NCI-H446 (cell line): Measurements from ENCODE around the gene DDB1.

Experiments used
- DNase-seq, 2 experiments: peaks; one replicate each; lab custom pipeline; 2025; lab: John Stamatoyannopoulos, UW

DDB1 gene

GRCh38 chr11:61356706-61357105 lies 23.8 kb upstream of the DDB1 start:
- no peak for DNase-seq

GRCh38 chr11:61354208-61354607 lies 21.3 kb upstream of the DDB1 start:
- DNase-seq: no peak

GRCh38 chr11:61353131-61354067 lies 20.5 kb upstream of the DDB1 start:
- DNase-seq: no peak

- DNase-seq: no peak
Observed at GRCh38 chr11:61352038-61352437, 19.1 kb upstream of the DDB1 start.

GRCh38 chr11:61350803-61351202 lies 17.9 kb upstream of the DDB1 start:
- DNase-seq: no peak

GRCh38 chr11:61350336-61350735 lies 17.4 kb upstream of the DDB1 start:
- DNase-seq: no peak

GRCh38 chr11:61349916-61350315 lies 17.0 kb upstream of the DDB1 start:
- no peak for DNase-seq

- DNase-seq: no peak
Observed at GRCh38 chr11:61349189-61349751, 16.4 kb upstream of the DDB1 start.

GRCh38 chr11:61347916-61348461 lies 15.1 kb upstream of the DDB1 start:
- DNase-seq: no peak

- no peak for DNase-seq
Observed at GRCh38 chr11:61345954-61346843, 13.3 kb upstream of the DDB1 start.

GRCh38 chr11:61345170-61345610 lies 12.3 kb upstream of the DDB1 start:
- peak in 1 of 2 experiments; percentile 59 for DNase-seq

- DNase-seq: no peak
Observed at GRCh38 chr11:61343792-61344745, 11.2 kb upstream of the DDB1 start.

GRCh38 chr11:61342207-61342803 lies 9.4 kb upstream of the DDB1 start:
- no peak for DNase-seq

GRCh38 chr11:61341706-61342105 lies 8.8 kb upstream of the DDB1 start:
- DNase-seq: no peak

- DNase-seq: no peak
Observed at GRCh38 chr11:61340979-61341378, 8.1 kb upstream of the DDB1 start.

- no peak for DNase-seq
Observed at GRCh38 chr11:61339490-61339878, 6.6 kb upstream of the DDB1 start.

GRCh38 chr11:61338783-61339489 lies 6.0 kb upstream of the DDB1 start:
- no peak for DNase-seq

GRCh38 chr11:61337706-61338470 lies 5.0 kb upstream of the DDB1 start:
- no peak for DNase-seq
